Upper lobe of right lung (tissue), 1 donor: ENCODE results near the gene TDRD12. TPM values are rescaled to one million over a fixed set of nuclear protein-coding genes. Genes with fewer than 3 reads are reported as not detected.
"Not testable (repeated sequence)": the region's sequence is repeated elsewhere in the genome, so short reads cannot be mapped to it uniquely, and the experiment has no call there.

Experiments
- ATAC-seq: fragments of 200-7000 bp; cut with Tn5 transposase; one replicate; pipeline ENCODE4 v1.9.1; 2020; ENCODE audit warnings: mild to moderate bottlenecking, moderate library complexity
- DNase-seq: peaks from one replicate; pipeline ENCODE4 v3.0.0-alpha.2; 2020
- H3K27ac ChIP-seq: fragments of 200-600 bp; one replicate; pipeline ENCODE4 v1.8.0; 2022
- H3K27me3 ChIP-seq: fragments of 200-600 bp; one replicate; pipeline ENCODE4 v1.8.0; 2022; ENCODE audit warnings: mild to moderate bottlenecking
- H3K36me3 ChIP-seq: fragments of 200-600 bp; one replicate; pipeline ENCODE4 v1.8.0; 2022
- H3K4me1 ChIP-seq: fragments of 200-600 bp; one replicate; pipeline ENCODE4 v1.8.0; 2022
- H3K4me3 ChIP-seq: fragments of 200-600 bp; one replicate; pipeline ENCODE4 v1.8.0; 2022; ENCODE audit warnings: mild to moderate bottlenecking
- H3K9me3 ChIP-seq: fragments of 200-600 bp; one replicate; pipeline ENCODE4 v1.8.0; 2022
- CTCF ChIP-seq: fragments of 200-600 bp; IDR thresholded peaks from one replicate; pipeline ENCODE4 v1.8.0; 2022; ENCODE audit warnings: antibody characterized with exemption
- intact Hi-C: fragments of 100-400 bp; cut with DNase I; formaldehyde crosslinking; loops from one replicate; pipeline ENCODE4 v1.11.0; 2022
- total RNA-seq: library from RNA; stranded (reverse); fragmentation: NEBNext Ultra II Directional; extraction: Animal tissue kit (Norgen Biotek cat#: 25700); gene quantifications from one replicate; pipeline ENCODE4 v1.2.1, GENCODE V29; 2021
- donor health status: DM: no; HTN: yes; CAD: no; lungs with severe emphysema.

TDRD12 gene
- total RNA-seq, 1 donor from 2014 or later, result not detected

GRCh38 chr19:32702010-32702409 lies 17.6 kb upstream of the TDRD12 start:
- Histone ChIP-seq H3K9me3 (peaks cover 11% of the 10 kb centered on the region), H3K36me3 (peaks cover 6% of the 10 kb centered on the region), H3K27me3 (no peaks in the 10 kb centered on the region), H3K4me3 (no peak overlapping the region), H3K27ac (peak overlapping the region; percentile 18), H3K4me1 (peaks cover 18% of the 10 kb centered on the region)
- intact Hi-C loops, result no loop called here
- no peak for DNase-seq
- no peak for TF ChIP-seq CTCF
- peak; percentile 82 for ATAC-seq

- H3K4me3 ChIP-seq, H3K36me3 ChIP-seq, DNase-seq, ATAC-seq, H3K27me3 ChIP-seq, intact Hi-C loops, H3K27ac ChIP-seq: not testable (repeated sequence)
- H3K4me1 ChIP-seq, result peaks cover 17% of the 10 kb centered on the region
- peaks cover 11% of the 10 kb centered on the region for H3K9me3 ChIP-seq
Observed at GRCh38 chr19:32704006-32704405, 15.6 kb upstream of the TDRD12 start.

GRCh38 chr19:32708457-32708856 lies 11.1 kb upstream of the TDRD12 start:
- intact Hi-C loops, result no loop called here
- H3K36me3 ChIP-seq, result peaks cover 30% of the 10 kb centered on the region
- DNase-seq (no peak), ATAC-seq (peak; percentile 59)
- no peak overlapping the region for H3K27ac ChIP-seq
- H3K27me3 ChIP-seq, result no peaks in the 10 kb centered on the region
- TF ChIP-seq CTCF, result no peak
- H3K4me3 ChIP-seq, result no peak overlapping the region
- peaks cover 11% of the 10 kb centered on the region for H3K9me3 ChIP-seq
- H3K4me1 ChIP-seq, result no peaks in the 10 kb centered on the region

- Histone ChIP-seq H3K27ac (no peak overlapping the region), H3K9me3 (peaks cover 6% of the 10 kb centered on the region), H3K4me1 (no peaks in the 10 kb centered on the region), H3K36me3 (peaks cover 36% of the 10 kb centered on the region), H3K4me3 (no peak overlapping the region), H3K27me3 (no peaks in the 10 kb centered on the region)
- ATAC-seq (no peak), DNase-seq (no peak)
- intact Hi-C loops, result no loop called here
- no peak for TF ChIP-seq CTCF
Observed at GRCh38 chr19:32709032-32709431, 10.5 kb upstream of the TDRD12 start.

GRCh38 chr19:32711747-32712146 lies 7.8 kb upstream of the TDRD12 start:
- TF ChIP-seq CTCF, result no peak
- no peak overlapping the region for H3K27ac ChIP-seq
- no peak overlapping the region for H3K4me3 ChIP-seq
- intact Hi-C loops, result no loop called here
- ATAC-seq, result peak; percentile 61
- no peak for DNase-seq
- H3K36me3 ChIP-seq, result peaks cover 42% of the 10 kb centered on the region
- no peaks in the 10 kb centered on the region for H3K27me3 ChIP-seq
- H3K9me3 ChIP-seq, result no peaks in the 10 kb centered on the region
- H3K4me1 ChIP-seq, result no peaks in the 10 kb centered on the region

GRCh38 chr19:32716203-32716602 lies 3.4 kb upstream of the TDRD12 start:
- H3K36me3 ChIP-seq, result peaks cover 33% of the 10 kb centered on the region
- H3K9me3 ChIP-seq, result not testable (repeated sequence)

GRCh38 chr19:32717496-32717895 lies 2.1 kb upstream of the TDRD12 start:
- ATAC-seq (no peak), DNase-seq (no peak)
- Histone ChIP-seq H3K9me3 (no peaks in the 10 kb centered on the region), H3K27ac (no peak overlapping the region), H3K4me1 (no peaks in the 10 kb centered on the region), H3K4me3 (no peak overlapping the region), H3K36me3 (peaks cover 21% of the 10 kb centered on the region), H3K27me3 (no peaks in the 10 kb centered on the region)
- no peak for TF ChIP-seq CTCF
- intact Hi-C loops, result no loop called here

More at GRCh38 chr19:32716203-32716602, 3.4 kb upstream of the TDRD12 start:
- ATAC-seq, intact Hi-C loops, H3K27ac ChIP-seq, H3K4me1 ChIP-seq, H3K4me3 ChIP-seq, H3K27me3 ChIP-seq, DNase-seq: not testable (repeated sequence)
